ENCODE measurements around the gene RPL28. TPM values are rescaled to one million over a fixed set of nuclear protein-coding genes. Genes with fewer than 3 reads are reported as not detected.

The RPL28 gene
- total and polyA plus RNA-seq, 4 donors, result 116 to 535 (median 164) TPM

GRCh38 chr19:55362990-55363716 lies 22.6 kb upstream of the RPL28 start, which contains the start of gene GARIN5B:
Gene GARIN5B, minus strand, starts transcription at chr19:55363260. Its CDS starts 194 bp downstream, at chr19:55363066.
- H3K36me3 ChIP-seq (ENCODE audit: control insufficient read depth in 4 of 4, insufficient read depth in 3 of 4, low read depth in 1 of 4, low read length in 3 of 4), result no peaks in the 10 kb centered on the region
- no peak for DNase-seq (ENCODE audit: low spot score)
- TF ChIP-seq REST (IDR thresholded peaks at IDR 0.05) (no peak), FOXA2 (IDR thresholded peaks at IDR 0.05) (no peak), ZBTB33 (IDR thresholded peaks at IDR 0.05) (no peak), MAX (IDR thresholded peaks at IDR 0.05) (no peak)
- H3K27ac ChIP-seq (ENCODE audit: low read depth in 1 of 2, low read length in 2 of 2), result no peak within 1 kb of the TSS
- H3K4me3 ChIP-seq (ENCODE audit: low read depth in 1 of 3, low read length in 3 of 3), result no peak within 1 kb of the TSS
- H3K9ac ChIP-seq (ENCODE audit: low read depth in 1 of 2, low read length in 2 of 2), result no peak within 1 kb of the TSS
- H3K9me3 ChIP-seq (ENCODE audit: control insufficient read depth in 4 of 4, low read length in 3 of 4), result no peaks in the 10 kb centered on the region
- 75% methylated on average over 27 of the region's 27 CpGs for WGBS
- no peaks in the 10 kb centered on the region for H3K4me1 ChIP-seq (ENCODE audit: control insufficient read depth in 4 of 4, insufficient read depth in 4 of 4, low read length in 3 of 4)
- H3K27me3 ChIP-seq (ENCODE audit: control insufficient read depth in 4 of 4, insufficient read depth in 4 of 4, low read length in 3 of 4), result no peaks in the 10 kb centered on the region

GRCh38 chr19:55365245-55365644 lies 20.5 kb upstream of the RPL28 start:
- Histone ChIP-seq H3K27me3 (ENCODE audit: control insufficient read depth in 4 of 4, insufficient read depth in 4 of 4, low read length in 3 of 4) (peaks cover 0 to 2% (median 0%) of the 10 kb centered on the region in 4 donors), H3K9me3 (ENCODE audit: control insufficient read depth in 4 of 4, low read length in 3 of 4) (no peaks in the 10 kb centered on the region), H3K27ac (ENCODE audit: low read depth in 1 of 2, low read length in 2 of 2) (no peak overlapping the region), H3K36me3 (ENCODE audit: control insufficient read depth in 4 of 4, insufficient read depth in 3 of 4, low read depth in 1 of 4, low read length in 3 of 4) (no peaks in the 10 kb centered on the region), H3K4me1 (ENCODE audit: control insufficient read depth in 4 of 4, insufficient read depth in 4 of 4, low read length in 3 of 4) (peaks cover 0 to 9% (median 1%) of the 10 kb centered on the region in 4 donors), H3K9ac (ENCODE audit: low read depth in 1 of 2, low read length in 2 of 2) (no peak overlapping the region), H3K4me3 (ENCODE audit: low read depth in 1 of 3, low read length in 3 of 3) (no peak overlapping the region)
- DNase-seq (ENCODE audit: low spot score), result no peak
- WGBS, result 80% methylated on average over 8 of the region's 8 CpGs
- TF ChIP-seq JUND (IDR thresholded peaks at IDR 0.05), result no peak
- no peak for TF ChIP-seq RXRA (IDR thresholded peaks at IDR 0.05)
- TF ChIP-seq HNF4A (conservative IDR thresholded peaks at IDR 0.05), result no peak
- no peak for TF ChIP-seq REST (IDR thresholded peaks at IDR 0.05)
- TF ChIP-seq EGR1 (IDR thresholded peaks at IDR 0.05; ENCODE audit: low read depth in 2 of 2), result no peak
- no peak for TF ChIP-seq CTCF (IDR thresholded peaks at IDR 0.05; ENCODE audit: low read depth, low read length, missing input control)
- TF ChIP-seq YY1 (IDR thresholded peaks at IDR 0.05), result no peak
- no peak for TF ChIP-seq NR2F2 (IDR thresholded peaks at IDR 0.05)
- no peak for TF ChIP-seq FOXA2 (IDR thresholded peaks at IDR 0.05)
- TF ChIP-seq ZBTB33 (IDR thresholded peaks at IDR 0.05), result no peak
- TF ChIP-seq MAX (IDR thresholded peaks at IDR 0.05), result no peak
- TF ChIP-seq FOXA1 (IDR thresholded peaks at IDR 0.05), result no peak
- no peak for TF ChIP-seq RAD21 (IDR thresholded peaks at IDR 0.05)
- TF ChIP-seq ATF3 (IDR thresholded peaks at IDR 0.05), result no peak
- TF ChIP-seq GABPA (IDR thresholded peaks at IDR 0.05 in 1 of 2, conservative IDR thresholded peaks at IDR 0.05 in 1 of 2), result no peak
- no peak for TF ChIP-seq HNF4G (IDR thresholded peaks at IDR 0.05)

All from liver (tissue), 9 donors.